Measurements from ENCODE around the gene ANKRD35. TPM values are rescaled to one million over a fixed set of nuclear protein-coding genes. Genes with fewer than 3 reads are reported as not detected.

Gene ANKRD35
- total and polyA plus RNA-seq, 9 of the 15 experiments (the other 6 are each of a cell fraction or from before 2014, with no cell fraction given) = 0.07 to 0.14 (median 0.07) TPM; not detected in 5

- TF ChIP-seq ZMIZ1 (IDR thresholded peaks at IDR 0.05; ENCODE audit: low read depth in 2 of 2, low read length in 2 of 2) = no peak
- TF ChIP-seq CAMTA2 (CRISPR knock-in tag; conservative IDR thresholded peaks at IDR 0.05) = no peak
- TF ChIP-seq CREM (IDR thresholded peaks at IDR 0.05; ENCODE audit: low read depth) = no peak
- no peak for TF ChIP-seq CHD7 (IDR thresholded peaks at IDR 0.05; ENCODE audit: low read depth, low read length)
- TF ChIP-seq NR3C1 (CRISPR knock-in tag; IDR thresholded peaks at IDR 0.05) = no peak
- TF ChIP-seq HSF4 (CRISPR knock-in tag; IDR thresholded peaks at IDR 0.05; ENCODE audit: borderline replicate concordance) = no peak
- TF ChIP-seq HDAC2 (IDR thresholded peaks at IDR 0.05) = no peak
- TF ChIP-seq SP2 (IDR thresholded peaks at IDR 0.05; ENCODE audit: extremely low read depth, low read depth, low read length, poor library complexity, severe bottlenecking) = no peak
- no peak for TF ChIP-seq SMARCE1 (IDR thresholded peaks at IDR 0.05)
- TF ChIP-seq SMARCC2 (IDR thresholded peaks at IDR 0.05; ENCODE audit: low read depth) = no peak
Measured at GRCh38 chr1:145918992-145919939, 33.6 kb upstream of the ANKRD35 start (continued).
